ENCODE data around the gene CPEB3. TPM values are rescaled to one million over a fixed set of nuclear protein-coding genes. Genes with fewer than 3 reads are reported as not detected.

Gene CPEB3
- total and polyA plus RNA-seq, 3 experiments from 2014 or later: 1.6 to 2.1 (median 2.1) TPM

DNA sequence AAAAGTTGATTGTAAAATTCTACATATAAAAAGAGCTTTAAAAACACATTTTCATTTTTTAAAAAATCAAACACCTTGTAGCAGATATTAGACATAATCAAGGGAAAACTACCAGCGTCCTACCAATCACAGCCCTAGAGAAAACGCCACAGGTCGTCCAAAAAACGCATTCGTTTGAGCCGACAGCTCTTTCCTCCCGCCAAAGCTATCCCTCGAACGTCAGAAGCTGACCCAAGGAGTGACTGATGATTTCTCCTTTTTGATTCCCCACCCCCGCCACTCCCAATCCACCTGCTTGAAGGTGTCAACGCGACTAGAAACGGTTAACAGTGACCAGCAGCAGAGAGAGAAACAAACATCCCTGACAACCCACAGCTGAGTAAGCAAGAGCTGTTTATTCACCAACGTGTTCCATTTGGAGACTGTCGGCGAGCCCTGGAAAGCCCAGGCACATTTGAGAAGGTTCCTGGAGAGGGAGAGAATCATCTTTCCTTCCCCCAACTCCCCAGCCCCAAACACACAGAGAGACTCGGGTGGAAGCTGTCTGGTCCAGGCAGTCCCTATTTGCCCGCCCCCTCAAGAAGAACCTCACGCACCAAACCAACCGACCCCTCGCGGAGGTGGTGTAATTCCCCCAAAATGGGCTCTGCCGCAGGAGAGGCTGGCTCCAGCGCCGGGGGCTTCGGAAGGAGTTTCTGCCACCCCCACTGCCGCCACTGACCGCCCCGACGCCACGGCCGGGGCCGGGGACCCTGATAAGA, 622 bp downstream of the CPEB3 start:
- H3K27me3 Mint-ChIP-seq: peaks cover 0 to 2% of the 10 kb centered on the region in 2 donors
- CTCF ChIA-PET: interaction anchor here (0.9 to 1.3 kb wide), 6 partner anchors 14 to 302 kb away, joined by 3 to 5 read pairs (median 3); partner anchors contain the start of gene KIF11
- POLR2A ChIA-PET: interaction anchor here (0.6 to 1.5 kb wide), 7 partner anchors 14 to 301 kb away, joined by 3 to 9 read pairs (median 5); no protein-coding TSS in a partner anchor
- H3K9me3 ChIP-seq (ENCODE audit: low read length): no peaks in the 10 kb centered on the region
- no peaks in the 10 kb centered on the region for H3K9me3 Mint-ChIP-seq
- no peaks in the 10 kb centered on the region for H3K36me3 ChIP-seq (ENCODE audit: insufficient read depth, low read length)
- DNase-seq: peak in 4 of 5 donors; percentile 29 to 65 (median 38)
- H3K4me3 ChIP-seq (ENCODE audit: low read length): peak overlapping the region; percentile 95
- peaks cover 29 to 39% (median 33%) of the 10 kb centered on the region in 3 donors for H3K4me1 Mint-ChIP-seq
- H3K27ac ChIP-seq (ENCODE audit: low read depth, low read length): peak overlapping the region; percentile 83
- peak overlapping the region; percentile 76 to 98 (median 91) for H3K27ac Mint-ChIP-seq
- H3K4me3 Mint-ChIP-seq: peak overlapping the region; percentile 92 to 99 (median 96)
- peaks cover 22% of the 10 kb centered on the region for H3K4me1 ChIP-seq (ENCODE audit: insufficient read depth, low read length)
- no peaks in the 10 kb centered on the region for H3K27me3 ChIP-seq (ENCODE audit: insufficient read depth, low read length, poor library complexity, severe bottlenecking)
- H3K36me3 Mint-ChIP-seq: peaks cover 0 to 26% (median 2%) of the 10 kb centered on the region in 3 donors

DNA sequence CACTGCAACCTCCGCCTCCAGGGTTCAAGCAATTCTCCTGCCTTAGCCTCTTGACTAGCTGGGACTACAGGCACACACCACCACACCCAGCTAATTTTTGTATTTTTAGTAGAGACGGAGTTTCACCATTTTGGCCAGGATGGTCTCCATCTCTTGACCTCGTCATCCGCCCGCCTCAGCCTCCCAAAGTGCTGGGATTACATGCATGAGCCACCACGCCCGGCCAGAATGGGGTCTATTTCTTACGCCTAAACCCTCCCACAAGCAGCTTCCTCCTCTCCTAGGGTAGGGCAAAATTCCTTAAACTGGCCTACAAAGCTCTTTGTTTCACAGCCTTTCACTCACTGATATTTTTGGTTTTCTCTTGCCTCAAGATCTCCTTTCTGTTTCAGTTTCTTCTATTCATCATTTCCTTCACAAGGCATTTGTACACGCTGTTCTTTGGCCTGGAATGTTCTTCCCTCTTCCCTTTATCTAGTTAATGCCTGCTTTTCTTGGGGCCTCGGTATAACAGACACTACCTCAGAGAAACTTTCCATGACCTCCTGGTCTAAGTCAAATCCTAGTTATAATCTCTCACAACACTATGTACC, 6.7 kb downstream of the CPEB3 start:
- H3K4me3 ChIP-seq (ENCODE audit: low read length): no peak overlapping the region
- H3K9me3 ChIP-seq (ENCODE audit: low read length): no peaks in the 10 kb centered on the region
- CTCF ChIA-PET: interaction anchor here (0.7 kb wide), 1 partner anchor 9 kb away, joined by 3 read pairs; no protein-coding TSS in a partner anchor
- no peaks in the 10 kb centered on the region for H3K27me3 Mint-ChIP-seq
- no peaks in the 10 kb centered on the region for H3K9me3 Mint-ChIP-seq
- H3K27ac Mint-ChIP-seq: peak overlapping the region in 3 of 8 donors; percentile 27 to 41 (median 38)
- POLR2A ChIA-PET: no interaction called here
- no peaks in the 10 kb centered on the region for H3K4me1 ChIP-seq (ENCODE audit: insufficient read depth, low read length)
- no peak overlapping the region for H3K27ac ChIP-seq (ENCODE audit: low read depth, low read length)
- H3K4me1 Mint-ChIP-seq: peaks cover 0 to 9% (median 3%) of the 10 kb centered on the region in 3 donors
- peaks cover 0 to 3% (median 0%) of the 10 kb centered on the region in 3 donors for H3K36me3 Mint-ChIP-seq
- H3K27me3 ChIP-seq (ENCODE audit: insufficient read depth, low read length, poor library complexity, severe bottlenecking): no peaks in the 10 kb centered on the region
- no peak for DNase-seq
- H3K4me3 Mint-ChIP-seq: peak overlapping the region in 3 of 7 donors; percentile 22 to 62 (median 37)
- H3K36me3 ChIP-seq (ENCODE audit: insufficient read depth, low read length): no peaks in the 10 kb centered on the region

GRCh38 chr10:92278996-92279696, 11.7 kb downstream of the CPEB3 start:
- Mint-ChIP-seq H3K9me3 (no peaks in the 10 kb centered on the region), H3K4me1 (peaks cover 0 to 4% (median 0%) of the 10 kb centered on the region in 3 donors), H3K4me3 (no peak overlapping the region), H3K27me3 (no peaks in the 10 kb centered on the region), H3K36me3 (peaks cover 2 to 6% (median 3%) of the 10 kb centered on the region in 3 donors), H3K27ac (no peak overlapping the region)
- no peak for DNase-seq
- Histone ChIP-seq H3K4me3 (ENCODE audit: low read length) (no peak overlapping the region), H3K36me3 (ENCODE audit: insufficient read depth, low read length) (no peaks in the 10 kb centered on the region), H3K4me1 (ENCODE audit: insufficient read depth, low read length) (no peaks in the 10 kb centered on the region), H3K27me3 (ENCODE audit: insufficient read depth, low read length, poor library complexity, severe bottlenecking) (no peaks in the 10 kb centered on the region), H3K9me3 (ENCODE audit: low read length) (no peaks in the 10 kb centered on the region), H3K27ac (ENCODE audit: low read depth, low read length) (no peak overlapping the region)
- POLR2A ChIA-PET: interaction anchor here (0.6 kb wide), 1 partner anchor 56 kb away, joined by 3 read pairs; no protein-coding TSS in a partner anchor
- CTCF ChIA-PET: no interaction called here

DNA sequence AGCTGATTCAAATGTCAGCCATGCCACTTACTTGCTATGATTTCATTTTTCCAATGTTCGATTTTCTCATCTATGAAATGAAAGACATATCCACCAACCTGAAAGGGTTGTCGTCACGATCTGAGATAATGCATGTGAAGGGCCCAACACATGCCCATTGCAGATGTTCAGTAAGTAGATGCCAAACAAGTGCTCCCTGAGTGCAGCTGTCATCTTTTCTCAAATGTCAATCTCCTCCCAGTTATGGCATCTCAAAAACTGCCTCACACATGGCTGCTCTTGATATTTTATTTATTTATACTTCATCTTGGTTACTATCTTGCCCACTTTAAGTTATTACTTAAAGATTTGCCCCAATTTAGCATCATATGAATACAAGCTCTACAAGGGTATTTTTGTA, 16.8 kb downstream of the CPEB3 start:
- Histone ChIP-seq H3K9me3 (ENCODE audit: low read length) (no peaks in the 10 kb centered on the region), H3K4me1 (ENCODE audit: insufficient read depth, low read length) (no peaks in the 10 kb centered on the region), H3K27ac (ENCODE audit: low read depth, low read length) (no peak overlapping the region), H3K27me3 (ENCODE audit: insufficient read depth, low read length, poor library complexity, severe bottlenecking) (no peaks in the 10 kb centered on the region), H3K36me3 (ENCODE audit: insufficient read depth, low read length) (no peaks in the 10 kb centered on the region), H3K4me3 (ENCODE audit: low read length) (no peak overlapping the region)
- Mint-ChIP-seq H3K27me3 (no peaks in the 10 kb centered on the region), H3K27ac (no peak overlapping the region), H3K9me3 (no peaks in the 10 kb centered on the region), H3K4me3 (no peak overlapping the region), H3K4me1 (peaks cover 0 to 2% (median 0%) of the 10 kb centered on the region in 3 donors), H3K36me3 (peaks cover 0 to 6% (median 2%) of the 10 kb centered on the region in 3 donors)
- ChIA-PET POLR2A (no interaction called here), CTCF (interaction anchor here (0.9 to 2.2 kb wide), 2 partner anchors 13 to 17 kb away, joined by 3 to 5 read pairs; partner anchors contain the start of genes CPEB3 and MARCHF5)
- no peak for DNase-seq

DNA sequence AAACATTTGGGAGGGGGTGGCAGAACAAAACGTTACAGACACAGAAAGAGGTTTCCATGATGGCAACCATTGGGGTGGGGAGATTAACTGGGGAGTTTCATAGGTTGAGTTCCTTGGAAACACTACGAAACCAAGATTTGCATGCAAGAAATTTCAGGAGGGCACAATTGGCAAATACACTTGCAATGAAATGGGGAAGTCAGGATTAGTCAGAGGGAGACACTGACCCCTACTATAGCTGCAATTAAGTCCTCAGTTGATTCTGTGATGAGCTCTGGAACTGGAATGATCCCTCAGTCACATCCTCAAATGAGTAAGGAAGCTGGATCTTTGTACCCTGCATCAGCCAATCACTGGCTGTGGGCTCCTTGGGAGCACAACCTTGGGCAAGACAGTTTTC, 22.1 kb downstream of the CPEB3 start:
- ChIA-PET POLR2A (no interaction called here), CTCF (no interaction called here)
- H3K27ac ChIP-seq (ENCODE audit: low read depth, low read length): no peak overlapping the region
- no peaks in the 10 kb centered on the region for H3K27me3 Mint-ChIP-seq
- H3K9me3 Mint-ChIP-seq: no peaks in the 10 kb centered on the region
- no peaks in the 10 kb centered on the region for H3K9me3 ChIP-seq (ENCODE audit: low read length)
- H3K36me3 Mint-ChIP-seq: peaks cover 3 to 4% (median 4%) of the 10 kb centered on the region in 3 donors
- H3K27ac Mint-ChIP-seq: no peak overlapping the region
- no peaks in the 10 kb centered on the region for H3K36me3 ChIP-seq (ENCODE audit: insufficient read depth, low read length)
- no peak overlapping the region for H3K4me3 Mint-ChIP-seq
- DNase-seq: no peak
- no peaks in the 10 kb centered on the region for H3K27me3 ChIP-seq (ENCODE audit: insufficient read depth, low read length, poor library complexity, severe bottlenecking)
- H3K4me3 ChIP-seq (ENCODE audit: low read length): no peak overlapping the region
- H3K4me1 Mint-ChIP-seq: peaks cover 3 to 4% (median 4%) of the 10 kb centered on the region in 3 donors
- H3K4me1 ChIP-seq (ENCODE audit: insufficient read depth, low read length): no peaks in the 10 kb centered on the region

DNA sequence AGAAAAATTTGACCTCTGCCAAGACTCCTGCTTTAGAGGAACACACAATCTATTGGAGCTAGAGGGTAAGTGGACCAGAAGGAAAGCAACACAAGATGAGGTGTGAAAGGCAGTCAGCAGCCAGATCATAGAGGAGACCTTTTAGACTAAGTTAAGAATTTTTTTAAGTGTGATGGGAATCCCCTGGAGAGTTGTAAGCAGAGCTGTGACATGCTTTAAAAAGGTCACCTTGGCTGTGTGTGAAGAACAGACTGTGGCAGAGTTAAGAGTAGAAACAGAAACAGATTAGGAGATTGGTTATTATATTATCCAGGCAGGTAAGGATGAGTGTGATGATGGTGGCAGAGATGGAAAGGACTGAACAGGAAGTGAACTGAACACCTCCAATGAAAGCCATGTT, 23.5 kb downstream of the CPEB3 start:
- Mint-ChIP-seq H3K27ac (peak overlapping the region in 3 of 8 donors; percentile 6 to 49 (median 19)), H3K27me3 (no peaks in the 10 kb centered on the region), H3K4me3 (no peak overlapping the region), H3K4me1 (peaks cover 3 to 4% (median 4%) of the 10 kb centered on the region in 3 donors), H3K9me3 (no peaks in the 10 kb centered on the region), H3K36me3 (peaks cover 3 to 4% (median 4%) of the 10 kb centered on the region in 3 donors)
- no peaks in the 10 kb centered on the region for H3K9me3 ChIP-seq (ENCODE audit: low read length)
- H3K36me3 ChIP-seq (ENCODE audit: insufficient read depth, low read length): no peaks in the 10 kb centered on the region
- CTCF ChIA-PET: no interaction called here
- H3K4me3 ChIP-seq (ENCODE audit: low read length): no peak overlapping the region
- no peak overlapping the region for H3K27ac ChIP-seq (ENCODE audit: low read depth, low read length)
- no peak for DNase-seq
- no peaks in the 10 kb centered on the region for H3K4me1 ChIP-seq (ENCODE audit: insufficient read depth, low read length)
- no peaks in the 10 kb centered on the region for H3K27me3 ChIP-seq (ENCODE audit: insufficient read depth, low read length, poor library complexity, severe bottlenecking)
- POLR2A ChIA-PET: no interaction called here

- Histone ChIP-seq H3K36me3 (ENCODE audit: insufficient read depth, low read length) (no peaks in the 10 kb centered on the region), H3K27me3 (ENCODE audit: insufficient read depth, low read length, poor library complexity, severe bottlenecking) (no peaks in the 10 kb centered on the region), H3K27ac (ENCODE audit: low read depth, low read length) (no peak overlapping the region), H3K4me1 (ENCODE audit: insufficient read depth, low read length) (no peaks in the 10 kb centered on the region), H3K4me3 (ENCODE audit: low read length) (no peak overlapping the region), H3K9me3 (ENCODE audit: low read length) (no peaks in the 10 kb centered on the region)
- no peak for DNase-seq
- Mint-ChIP-seq H3K9me3 (no peaks in the 10 kb centered on the region), H3K27ac (no peak overlapping the region), H3K27me3 (no peaks in the 10 kb centered on the region), H3K4me1 (peaks cover 3 to 4% (median 4%) of the 10 kb centered on the region in 3 donors), H3K4me3 (no peak overlapping the region), H3K36me3 (peaks cover 3 to 4% (median 4%) of the 10 kb centered on the region in 3 donors)
- ChIA-PET CTCF (no interaction called here), POLR2A (no interaction called here)
Observed at GRCh38 chr10:92265687-92266258, 25.1 kb downstream of the CPEB3 start.
